G401.6 (cell line): ENCODE data around the gene RTN4R.
"Not testable (repeated sequence)": the region's sequence is repeated elsewhere in the genome, so short reads cannot be mapped to it uniquely, and the experiment has no call there.

Experiments
- FAIRE-seq: peaks from 2 replicates; lab custom pipeline; 2012; peaks lifted over from hg19 to GRCh38; lab: Jason Lieb, UNC

Gene RTN4R

DNA sequence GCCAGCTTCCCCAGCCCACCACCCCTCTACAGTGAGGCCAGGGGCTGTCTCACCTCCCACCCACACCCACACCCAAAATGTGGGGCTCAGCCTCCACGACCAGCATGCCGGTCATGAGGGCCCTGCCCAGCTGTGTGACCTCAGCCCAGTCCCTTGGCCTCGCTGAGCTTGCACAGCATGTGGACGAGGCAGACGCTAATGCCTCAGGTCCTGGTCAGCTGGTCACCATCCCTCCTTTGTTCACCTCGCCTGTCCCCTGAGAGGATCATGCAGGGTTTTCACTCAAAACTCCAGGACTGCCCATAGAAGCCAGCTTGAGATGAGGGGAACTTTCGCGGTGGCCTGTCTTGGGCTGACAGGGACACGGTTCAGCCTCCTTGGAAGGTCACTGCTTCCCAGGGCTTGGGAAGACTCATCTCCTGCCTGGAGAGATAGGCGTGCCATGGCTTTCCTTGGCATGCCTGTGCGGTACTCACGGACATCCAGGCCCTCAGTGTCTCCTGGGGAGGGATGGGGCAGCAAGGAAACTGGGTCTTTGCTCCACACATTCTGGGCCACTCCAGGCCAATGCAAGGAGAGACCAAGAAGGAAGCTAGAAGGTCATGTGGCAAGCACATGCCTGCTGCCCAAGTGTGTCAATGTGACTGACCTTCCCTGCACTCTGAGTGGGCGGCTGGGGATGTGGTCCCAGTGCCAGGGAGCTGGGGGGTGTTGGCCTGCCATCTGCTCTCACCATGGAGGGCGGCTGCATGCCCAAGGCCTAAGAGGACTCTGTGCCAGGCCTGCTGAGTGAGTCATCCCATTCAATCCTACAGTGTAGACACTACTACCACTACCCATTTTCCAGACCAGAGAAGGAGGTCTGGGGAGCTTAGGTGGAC, 3.2 kb upstream of the RTN4R start:
- FAIRE-seq, result no peak

DNA sequence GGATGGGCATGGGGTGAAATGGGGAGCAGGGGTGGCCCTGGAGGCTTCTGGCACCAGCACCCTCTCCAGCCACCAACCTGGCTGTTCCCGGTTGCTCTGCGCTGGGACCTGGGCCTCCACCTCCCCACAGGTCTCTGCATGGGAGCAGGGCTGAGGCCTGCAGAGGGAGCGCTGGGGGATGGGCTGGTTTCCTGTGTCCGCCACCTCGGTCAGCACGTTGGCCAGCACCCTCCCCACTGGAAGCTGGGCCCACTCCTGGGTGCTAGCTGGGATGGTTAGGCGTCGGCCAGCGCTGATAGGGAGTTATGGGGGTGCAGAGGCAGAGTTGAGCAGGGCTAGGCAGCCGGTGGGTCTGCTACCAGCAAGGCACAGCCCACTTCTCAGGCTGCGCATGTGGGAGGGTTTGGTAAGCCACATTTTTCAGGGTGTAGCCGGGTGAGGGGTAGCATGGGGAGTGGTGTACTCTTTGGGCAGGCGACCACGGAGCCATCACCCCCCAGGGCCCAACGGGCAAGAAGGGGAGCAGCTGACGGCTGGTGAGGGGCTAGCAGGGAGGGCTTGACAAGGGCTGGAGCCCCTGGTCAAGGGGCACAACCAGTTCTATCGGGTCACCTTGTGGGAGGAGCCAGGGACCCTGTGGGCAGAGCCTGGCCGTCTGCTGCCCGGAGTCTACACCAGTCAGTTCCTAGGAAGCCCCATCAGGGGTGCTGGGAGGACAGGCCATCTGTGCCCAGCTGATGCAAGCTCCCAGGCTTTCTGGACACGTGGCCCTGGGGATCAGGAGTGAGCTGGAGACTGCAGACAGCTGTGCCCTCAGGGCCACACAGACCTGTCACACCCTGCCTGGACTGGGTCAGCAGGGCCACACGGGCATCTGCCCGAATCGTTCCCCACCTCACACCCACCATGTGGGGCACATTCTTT, 2.3 kb upstream of the RTN4R start:
- not testable (repeated sequence) for FAIRE-seq

DNA sequence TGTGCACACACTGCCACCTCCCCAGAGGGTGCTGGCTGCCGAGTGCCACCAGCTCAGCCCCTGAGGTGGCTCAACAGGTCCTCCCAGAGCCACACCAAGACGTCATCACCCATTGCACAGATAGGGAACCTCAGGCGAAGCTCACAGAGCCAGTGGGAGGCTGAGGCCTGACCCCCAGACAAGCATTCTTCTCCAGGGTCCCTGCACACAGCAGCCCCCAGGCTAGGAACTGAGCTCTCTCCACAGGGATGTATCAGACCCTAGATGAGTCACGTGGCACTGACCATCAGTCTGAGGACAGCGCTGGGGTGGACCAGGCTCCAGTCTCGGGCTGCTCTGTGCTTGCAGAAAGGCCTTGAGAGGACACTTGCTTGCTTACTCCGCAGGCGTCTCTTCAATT, 1.6 kb upstream of the RTN4R start:
- FAIRE-seq, result not testable (repeated sequence)

DNA sequence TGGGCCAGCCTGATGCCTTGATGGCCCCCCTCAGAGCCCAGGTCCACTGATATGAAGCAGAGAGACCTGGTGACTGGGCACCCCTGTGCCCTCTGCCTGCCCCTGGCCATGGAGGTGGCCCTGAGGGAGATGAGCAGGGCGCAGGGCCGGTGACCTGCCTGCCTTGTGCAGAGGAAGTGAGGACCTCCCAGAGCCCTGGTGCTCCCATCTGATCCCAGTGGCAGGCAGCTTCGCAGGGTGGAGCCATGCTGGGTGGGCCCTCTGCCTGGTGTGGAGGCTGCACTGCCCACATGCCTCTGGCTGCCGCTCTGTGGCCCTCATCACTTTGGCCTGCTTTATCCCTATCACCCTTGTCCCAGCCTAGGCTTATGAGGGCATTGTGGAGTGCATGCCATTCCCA, 1.1 kb upstream of the RTN4R start:
- FAIRE-seq, result not testable (repeated sequence)

DNA sequence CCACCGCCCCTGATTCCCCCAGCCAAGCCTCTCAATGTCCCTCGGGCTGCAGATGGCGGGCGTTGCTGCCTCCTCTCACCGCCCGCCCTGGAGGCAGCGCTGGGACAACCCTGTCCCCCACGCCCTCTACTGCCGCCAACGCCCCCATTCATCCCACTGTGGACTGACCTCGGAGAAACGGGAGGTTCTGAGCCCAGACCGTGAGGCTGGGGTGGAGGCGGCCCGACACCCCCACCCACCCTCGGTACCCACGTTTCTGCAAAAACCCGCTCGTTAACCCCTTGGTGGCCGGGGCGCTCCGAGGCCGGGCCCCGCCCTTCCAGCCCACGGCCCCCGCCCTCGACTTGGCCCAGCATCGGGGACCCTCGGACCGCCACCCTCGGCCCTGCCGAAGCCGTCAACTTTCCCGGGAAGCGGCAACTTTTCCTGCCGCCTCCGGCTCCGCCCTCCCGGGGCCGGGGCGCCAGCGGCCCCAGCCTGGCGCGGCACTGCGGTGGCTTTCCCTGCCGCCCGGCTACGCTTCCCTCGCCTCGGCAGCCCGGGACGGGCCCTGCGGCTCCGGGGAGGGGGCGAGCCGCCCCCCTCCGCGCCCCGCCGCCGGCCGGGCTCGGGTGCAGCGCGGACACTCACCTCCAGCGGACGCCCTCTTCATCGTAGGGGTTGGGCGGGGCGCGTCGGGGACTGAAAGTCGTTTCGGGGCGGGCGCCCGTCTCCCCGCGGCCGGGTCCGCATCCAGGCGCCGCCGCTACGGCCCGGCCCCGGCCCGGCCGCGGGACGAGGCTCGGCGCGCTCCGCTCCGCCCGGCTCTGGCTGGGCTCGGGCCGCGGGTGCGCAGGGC, 458 bp downstream of the RTN4R start:
- no peak for FAIRE-seq

DNA sequence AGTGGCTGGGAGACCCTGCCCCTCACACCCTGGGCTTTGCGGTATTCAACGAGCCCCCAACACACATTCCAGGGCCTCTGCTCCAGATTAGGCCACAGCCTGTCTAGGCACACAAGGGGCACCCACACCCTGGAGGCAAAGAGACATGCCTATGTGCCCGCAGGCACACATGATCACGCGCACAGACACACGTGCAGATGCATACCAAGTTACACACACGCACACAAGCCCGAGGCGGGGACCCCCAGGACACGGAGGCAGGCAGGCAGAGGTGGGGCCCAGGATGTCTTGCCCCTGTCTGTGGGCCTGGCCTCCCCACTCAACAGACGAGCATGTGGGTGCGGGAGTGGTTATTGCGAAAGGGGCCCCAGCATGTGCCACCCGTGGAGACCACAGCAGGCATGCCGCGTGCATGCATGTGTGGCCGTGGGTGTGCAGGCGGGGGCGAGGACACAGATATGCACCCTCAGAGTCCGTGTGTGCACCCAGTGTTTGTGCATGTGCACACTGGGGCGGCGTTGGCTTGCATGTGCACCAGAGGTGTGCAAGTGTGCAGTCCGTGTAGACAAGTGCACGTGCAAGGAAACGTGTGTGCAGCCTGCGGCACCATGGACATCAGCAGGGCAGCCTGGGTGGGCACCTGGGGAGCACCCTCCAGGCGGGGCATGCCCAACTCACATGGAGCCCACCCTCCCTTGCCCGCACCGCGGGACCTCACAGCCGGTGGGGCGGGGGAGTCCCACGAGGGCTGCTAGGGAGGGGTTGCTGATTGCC, 1.3 kb downstream of the RTN4R start:
- not testable (repeated sequence) for FAIRE-seq

DNA sequence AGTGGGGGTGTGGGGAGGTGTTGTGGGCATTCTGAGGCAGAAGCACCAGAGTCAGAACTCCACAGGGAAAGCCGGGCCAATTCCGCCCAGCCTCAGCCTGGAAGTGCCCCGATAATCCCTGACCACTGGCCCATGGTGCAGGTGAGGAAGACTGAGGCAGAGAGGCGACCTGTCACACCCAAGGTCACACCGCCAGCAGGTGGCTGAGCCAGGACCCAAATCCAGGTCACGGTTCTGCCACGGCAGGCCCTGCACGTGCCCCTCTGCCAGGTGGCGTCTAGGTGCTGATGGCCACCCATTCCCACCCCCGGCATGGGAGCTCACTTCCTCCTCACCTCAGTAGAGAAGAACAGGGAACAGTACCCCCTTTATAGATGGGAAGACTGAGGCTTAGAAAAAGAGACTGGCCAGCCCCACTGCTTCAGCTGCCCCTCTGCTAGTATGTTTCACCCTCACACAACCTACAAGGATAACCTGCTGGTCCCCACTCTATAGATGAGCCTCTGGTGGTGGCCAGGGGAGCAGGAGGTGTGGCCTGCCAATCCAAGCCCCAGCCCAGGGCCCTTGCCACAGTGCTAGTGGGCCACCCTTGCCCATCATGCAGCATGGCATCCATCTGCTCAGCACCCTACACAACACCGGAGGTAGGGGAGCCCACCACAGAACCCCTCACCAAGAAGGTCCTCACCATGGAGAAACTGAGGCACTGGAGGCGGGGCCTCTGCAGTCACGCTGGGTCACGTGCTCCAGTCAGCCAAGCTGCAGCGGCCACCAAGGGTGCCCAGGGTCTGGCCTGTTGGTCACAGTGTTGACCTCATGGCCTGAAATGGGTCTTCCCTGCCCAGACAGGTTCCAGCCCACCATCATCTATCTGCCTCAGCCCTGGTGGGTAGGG, 2.1 kb downstream of the RTN4R start:
- not testable (repeated sequence) for FAIRE-seq

DNA sequence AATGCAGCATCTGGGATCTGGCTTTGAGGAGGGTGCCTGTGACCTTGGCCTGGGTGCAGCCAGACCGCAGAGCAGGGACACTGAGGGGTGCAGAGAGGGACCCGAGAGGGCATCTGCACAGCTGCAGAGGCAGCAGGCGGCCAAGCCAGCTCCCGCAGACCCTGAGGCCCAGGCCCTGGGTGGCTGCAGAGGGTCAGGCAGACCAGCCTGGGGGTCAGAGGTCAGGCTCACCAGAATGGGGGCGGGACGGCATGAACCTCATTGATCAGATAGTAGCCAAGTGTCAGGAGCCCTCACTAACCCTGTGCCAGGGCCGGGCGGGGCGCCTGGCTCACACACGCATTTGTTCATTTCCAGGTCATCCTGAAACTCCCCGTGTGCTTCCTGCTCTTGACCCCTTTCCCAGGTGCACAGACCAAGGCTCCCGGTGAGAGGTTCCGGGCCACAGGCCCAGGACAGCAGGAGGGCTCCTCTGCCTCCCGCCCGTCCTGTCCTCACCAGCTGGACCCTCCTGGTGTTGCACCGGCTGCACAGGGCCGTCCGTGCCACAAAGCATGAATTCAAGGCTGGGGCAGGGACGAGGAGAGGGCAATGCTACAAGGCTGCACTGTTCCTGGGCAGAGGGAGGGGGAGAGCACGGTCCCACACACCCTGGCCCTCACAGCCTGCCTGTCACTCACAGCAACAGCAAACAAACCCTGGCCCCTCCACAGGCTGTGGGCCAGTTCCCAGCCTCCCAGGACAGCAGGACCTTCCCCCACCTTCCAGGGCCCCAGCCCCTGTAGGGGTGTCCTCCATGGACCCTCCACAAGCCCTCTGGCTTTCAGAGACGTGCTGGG, 3.3 kb downstream of the RTN4R start:
- FAIRE-seq, result no peak

DNA sequence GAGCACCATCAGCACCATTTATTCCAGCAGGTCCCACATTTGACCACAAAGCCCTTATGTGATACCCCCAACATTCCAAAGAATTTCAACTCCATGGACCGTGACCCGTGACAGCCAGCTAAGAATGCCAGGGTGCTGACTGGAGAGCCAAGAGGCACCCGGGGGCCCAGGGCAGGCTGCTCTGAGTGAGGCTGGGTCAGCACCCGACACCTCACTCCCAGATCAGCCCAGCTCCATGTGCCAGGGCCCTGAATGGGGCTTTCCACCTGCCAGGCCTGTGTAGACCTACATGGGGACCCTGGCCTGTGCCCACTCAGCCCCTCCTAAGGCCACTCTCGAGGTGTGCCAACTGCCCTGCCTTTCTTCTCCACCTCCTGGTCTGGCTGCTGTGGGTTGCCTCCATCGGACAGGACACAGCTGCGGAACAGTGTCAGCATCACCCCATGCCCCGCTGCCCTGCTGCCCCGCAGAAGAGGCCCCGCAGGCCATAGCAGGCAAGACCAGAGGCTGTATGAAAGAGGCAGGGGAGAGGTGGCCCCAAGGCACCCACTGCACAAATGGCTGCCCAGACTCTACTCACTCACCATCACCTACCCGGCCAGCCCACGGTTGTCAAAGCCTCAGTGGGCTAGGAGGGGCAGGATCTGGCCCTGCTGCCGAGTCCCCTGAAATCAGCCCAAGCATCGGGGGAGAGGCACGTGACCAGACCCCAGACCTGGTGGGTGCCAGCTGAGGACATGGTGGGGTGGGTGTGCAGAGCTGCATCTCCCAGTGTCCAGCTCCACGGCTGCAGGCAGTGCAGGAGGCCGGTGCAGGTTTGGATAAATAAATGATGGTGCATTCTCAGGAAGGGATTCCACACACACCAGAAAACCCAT, 4.5 kb downstream of the RTN4R start:
- not testable (repeated sequence) for FAIRE-seq

DNA sequence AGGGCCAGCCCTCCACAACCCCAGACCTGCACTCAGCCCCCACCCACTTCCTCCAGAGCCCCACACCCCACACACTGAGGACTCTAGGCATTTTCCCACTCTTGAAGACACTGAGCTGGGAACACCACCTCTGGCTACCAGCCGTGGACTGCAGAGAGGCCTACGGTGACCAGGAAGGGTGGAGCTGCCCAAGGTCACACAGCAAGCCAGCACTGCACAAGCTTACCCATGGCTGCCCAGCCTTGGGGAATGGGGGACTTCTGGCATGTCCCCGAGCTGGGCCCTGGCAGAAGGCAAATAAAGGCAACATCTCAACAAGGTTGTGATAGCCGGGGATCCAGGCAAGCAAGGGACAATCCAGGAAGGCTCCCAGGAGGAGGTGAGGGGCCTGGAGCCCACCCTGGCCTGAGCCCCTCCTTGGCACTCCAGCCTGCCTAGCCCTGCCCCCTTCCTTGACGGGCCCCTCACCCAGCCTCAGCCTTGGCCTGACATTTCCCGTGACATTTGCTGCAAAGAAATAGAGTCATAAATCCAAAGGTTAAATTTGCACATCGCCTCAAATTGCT, 5.5 kb downstream of the RTN4R start:
- no peak for FAIRE-seq

DNA sequence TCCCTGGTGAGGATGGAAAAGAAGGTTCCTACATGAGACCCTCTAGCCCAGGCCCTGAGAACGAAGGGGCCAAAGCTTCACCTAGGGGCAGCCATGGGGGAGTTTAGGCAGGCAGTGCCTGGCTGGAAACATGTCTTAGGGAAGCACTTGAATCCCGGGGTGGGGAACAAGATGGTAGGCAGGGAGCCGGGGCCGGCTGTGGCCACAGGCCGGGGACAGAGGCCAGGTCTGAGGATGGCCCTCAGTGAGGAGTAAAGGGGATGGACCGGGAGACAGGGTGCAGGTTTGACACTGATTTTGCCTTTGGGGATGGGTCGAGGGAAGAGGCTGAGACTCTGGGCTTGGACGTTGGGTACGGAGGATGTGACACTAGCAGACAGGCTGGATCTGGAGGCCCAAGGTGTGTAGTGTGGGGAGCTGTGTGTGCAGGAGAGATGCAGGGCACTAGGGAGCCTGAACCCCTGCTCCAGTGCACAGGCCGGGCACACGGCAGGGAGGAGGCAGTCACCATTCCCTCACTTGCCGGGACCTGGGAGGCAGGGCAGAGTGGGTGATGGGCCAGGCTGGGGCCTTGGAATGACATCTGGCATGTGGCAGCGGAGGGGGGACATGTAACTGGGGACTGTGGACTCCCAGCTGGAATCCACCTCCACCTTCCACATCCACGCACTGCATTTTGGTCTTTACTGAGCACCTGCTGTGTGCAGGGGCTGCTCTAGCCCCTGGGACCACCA, 6.1 kb downstream of the RTN4R start:
- FAIRE-seq, result no peak

DNA sequence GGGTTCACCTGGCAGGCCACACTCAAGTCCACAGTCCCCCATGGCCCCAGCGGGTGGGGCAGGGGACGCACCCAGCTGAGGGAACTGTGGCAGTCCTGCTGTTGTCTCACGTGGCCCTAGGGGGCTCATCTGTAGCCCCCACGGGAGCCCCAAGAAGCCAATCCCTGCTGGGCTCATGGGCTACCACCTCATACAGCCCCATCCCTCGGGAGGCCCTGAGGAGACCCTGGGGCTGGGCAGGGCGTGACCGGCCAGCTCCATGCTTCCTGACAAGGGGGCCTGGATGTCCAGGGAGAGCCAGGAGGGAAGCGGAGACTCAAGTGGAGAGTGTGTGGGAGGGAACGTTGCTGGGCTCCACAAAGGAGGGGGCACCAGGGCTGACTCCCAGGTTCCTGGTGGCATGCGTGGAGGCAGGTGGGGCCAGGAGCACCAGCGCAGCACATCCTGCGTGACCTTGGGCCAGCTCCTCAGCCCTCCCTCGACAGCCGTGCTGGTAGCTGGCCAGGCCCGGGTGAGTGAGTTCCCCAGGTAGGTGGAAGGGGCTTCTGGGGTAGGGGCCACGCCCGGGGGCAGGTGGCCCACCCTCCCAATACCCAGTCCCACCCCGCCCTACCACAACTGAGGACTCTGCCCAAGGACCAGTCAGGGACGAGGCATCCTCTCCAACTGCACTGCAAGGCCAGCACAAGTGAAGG, 7.9 kb downstream of the RTN4R start:
- no peak for FAIRE-seq

DNA sequence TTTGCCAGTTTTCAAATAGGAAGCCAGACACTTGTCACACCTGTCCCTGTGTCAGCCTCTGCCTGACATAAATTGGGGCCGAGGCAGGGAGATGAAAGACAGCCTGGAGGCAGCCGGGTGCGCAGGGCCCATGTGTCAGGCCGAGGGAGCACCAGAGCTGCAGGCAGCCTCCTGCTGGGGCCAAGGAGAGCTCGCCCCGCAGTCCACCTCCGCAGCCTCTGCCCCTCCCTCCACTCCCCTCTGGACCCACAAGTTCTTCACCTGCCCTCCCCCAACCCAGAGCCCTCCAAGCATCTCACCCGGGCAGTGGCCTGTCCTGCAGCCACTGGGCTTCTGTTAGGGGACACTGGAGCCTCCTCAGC, 8.8 kb downstream of the RTN4R start:
- FAIRE-seq, result no peak

DNA sequence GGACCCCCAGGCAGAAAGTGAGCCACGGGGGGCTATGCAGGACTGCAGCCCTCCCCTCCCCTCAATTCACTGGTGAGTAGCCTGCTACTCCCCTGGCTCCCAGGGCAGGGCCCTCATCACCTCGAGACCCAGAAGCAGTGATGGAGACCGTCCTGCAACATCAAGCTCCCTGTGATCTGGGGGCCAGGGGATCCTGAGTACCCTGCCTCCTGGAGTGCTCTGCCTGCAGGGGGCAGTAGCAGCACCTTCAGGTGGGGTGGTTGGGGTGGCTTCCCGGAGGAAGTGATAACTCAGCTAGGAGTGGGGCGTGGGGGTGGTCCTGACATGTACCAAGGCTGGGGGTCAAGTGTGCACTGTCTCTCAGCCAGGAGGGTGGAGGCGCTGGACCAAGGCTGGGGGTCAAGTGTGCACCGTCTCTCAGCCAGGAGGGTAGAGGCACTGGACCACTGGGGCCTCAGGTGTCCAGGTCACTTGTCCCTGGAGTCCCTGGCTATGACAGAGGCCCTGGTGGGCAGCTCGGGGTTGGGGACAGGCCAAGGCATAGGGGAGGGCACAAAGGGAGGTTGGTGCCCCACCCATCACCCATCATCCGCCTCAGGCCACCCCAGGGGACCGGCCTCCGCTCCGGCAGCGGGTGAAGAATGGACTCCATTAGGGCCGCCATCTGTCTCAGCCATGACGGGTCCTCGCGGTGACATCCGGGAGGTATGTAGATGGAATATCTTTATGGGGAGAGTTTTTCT, 9.4 kb downstream of the RTN4R start:
- no peak for FAIRE-seq

DNA sequence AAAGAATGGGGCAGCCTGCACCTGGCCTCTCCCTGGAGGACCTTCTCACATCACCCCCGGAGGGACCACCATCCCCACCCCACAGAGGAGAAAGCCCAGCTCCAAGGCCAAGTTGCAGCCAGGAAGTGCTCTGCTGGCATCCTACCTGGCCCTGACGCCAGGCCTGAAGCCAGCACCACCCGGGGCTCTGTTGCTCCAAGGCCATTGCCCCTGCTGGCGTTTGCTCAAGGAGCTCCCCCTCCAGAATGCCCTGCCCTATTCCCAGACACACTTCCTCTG, 10.2 kb downstream of the RTN4R start:
- FAIRE-seq, result no peak
